GM18870 (cell line): ENCODE data around the gene PLGRKT.
"Not testable (repeated sequence)": the region's sequence is repeated elsewhere in the genome, so short reads cannot be mapped to it uniquely, and the experiment has no call there.

Source experiments
- ATAC-seq: cut with Tn5 transposase; IDR thresholded peaks from one replicate; pipeline ENCODE4 v1.9.1; 2021; ENCODE audit warnings: moderate library complexity; ENCODE audit not compliant: unreplicated experiment

The PLGRKT gene

GRCh38 chr9:5321601-5322000 lies 116.1 kb downstream of the PLGRKT start:
- ATAC-seq = not testable (repeated sequence)

GRCh38 chr9:5321058-5321457 lies 116.7 kb downstream of the PLGRKT start:
- no peak for ATAC-seq

DNA sequence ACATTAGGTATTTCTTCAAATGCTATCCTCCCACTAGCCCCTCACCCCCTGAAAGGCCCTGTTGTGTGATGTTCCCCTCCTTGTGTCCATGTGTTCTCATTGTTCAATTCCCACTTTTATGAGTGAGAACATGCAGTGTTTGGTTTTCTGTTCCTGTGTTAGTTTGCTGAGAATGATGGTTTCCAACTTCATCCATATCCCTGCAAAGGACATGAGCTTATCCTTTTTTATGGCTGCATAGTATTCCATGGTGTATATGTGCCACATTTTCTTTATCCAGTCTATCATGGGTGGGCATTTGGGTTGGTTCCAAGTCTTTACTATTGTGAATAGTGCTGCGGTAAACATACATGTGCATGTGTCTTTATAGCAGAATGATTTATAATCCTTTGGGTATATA lies 121.3 kb downstream of the PLGRKT start:
- ATAC-seq = not testable (repeated sequence)

DNA sequence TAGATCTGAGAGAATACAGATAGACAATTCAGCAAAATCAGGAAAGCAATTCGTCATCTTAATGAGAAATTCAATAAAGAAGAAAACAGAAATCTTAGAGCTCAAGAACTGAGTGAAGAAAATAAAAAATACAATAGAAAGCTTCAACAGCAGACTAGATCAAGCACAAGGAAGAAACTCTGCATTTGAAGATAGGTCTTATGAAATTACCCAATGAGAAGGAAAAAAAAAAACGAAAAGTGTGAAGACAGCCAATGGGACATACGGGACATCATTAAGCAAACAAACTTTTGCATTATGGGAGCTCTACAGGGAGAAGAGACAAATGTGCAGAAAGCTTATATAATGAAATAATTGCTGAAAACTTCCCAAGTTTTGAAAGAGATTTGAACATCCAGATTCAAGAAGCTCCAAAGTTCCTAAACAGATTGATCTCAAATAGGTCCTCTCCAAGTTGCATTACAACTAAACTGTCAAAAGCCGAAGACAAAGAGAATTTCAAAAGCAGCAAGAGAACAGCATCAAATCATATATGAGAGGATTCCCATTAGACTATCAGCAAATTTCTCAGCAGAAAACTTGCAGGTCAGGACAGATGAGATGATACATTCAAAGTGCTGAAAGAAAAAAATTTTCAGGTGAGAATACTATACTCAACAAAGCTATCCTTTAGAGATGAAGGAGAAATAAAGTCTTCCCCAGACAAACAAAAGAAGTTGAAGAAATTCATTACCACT lies 122.4 kb downstream of the PLGRKT start:
- no peak for ATAC-seq

- ATAC-seq = no peak
Observed at GRCh38 chr9:5310851-5311250, 126.9 kb downstream of the PLGRKT start.
